ENCODE data around the gene DNAJC16. TPM values are rescaled to one million over a fixed set of nuclear protein-coding genes. Genes with fewer than 3 reads are reported as not detected.

The DNAJC16 gene
- total RNA-seq, 1 experiment from 2014 or later = 19.1 TPM

DNA sequence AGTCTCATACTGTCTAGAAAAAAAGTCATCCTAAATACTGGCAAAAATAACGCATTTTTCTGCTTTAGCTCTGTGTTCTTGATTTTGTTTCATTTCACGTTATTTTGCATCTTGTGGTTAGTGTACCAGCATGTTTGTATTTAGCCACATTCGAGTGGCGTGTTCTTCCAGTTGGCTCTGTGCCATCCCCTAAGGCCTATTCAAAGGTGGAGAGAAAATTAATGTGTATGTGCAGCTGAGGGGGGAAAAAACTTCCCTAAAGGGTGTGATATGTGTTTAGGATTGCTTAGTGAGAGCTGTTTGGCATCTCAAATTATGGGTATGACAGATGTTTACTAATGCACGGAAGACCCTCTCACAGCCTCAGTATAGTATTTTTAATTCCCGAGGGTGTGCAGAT, 12.1 kb downstream of the DNAJC16 start:
- DNase-seq (ENCODE audit: low read depth) = peak; percentile 1

DNA sequence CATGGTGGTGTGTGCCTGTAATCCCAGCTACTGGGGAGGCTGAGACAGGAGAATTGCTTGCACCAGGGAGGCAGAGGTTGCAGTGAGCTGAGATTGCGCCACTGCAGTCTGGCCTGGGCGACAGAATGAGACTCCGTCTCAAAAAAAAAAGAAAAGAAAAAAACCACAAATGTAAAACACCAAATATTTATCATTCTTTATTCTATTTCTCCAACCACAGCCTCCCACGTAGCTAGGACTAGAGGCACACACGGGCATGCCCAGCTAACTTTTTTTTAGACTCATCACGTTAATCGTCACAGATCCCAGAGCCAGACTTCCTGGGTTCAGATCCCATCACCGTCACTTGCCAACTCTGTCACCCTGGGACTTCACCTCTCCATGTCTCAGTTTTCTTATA, 13.5 kb downstream of the DNAJC16 start:
- DNase-seq (ENCODE audit: low read depth) = no peak

DNA sequence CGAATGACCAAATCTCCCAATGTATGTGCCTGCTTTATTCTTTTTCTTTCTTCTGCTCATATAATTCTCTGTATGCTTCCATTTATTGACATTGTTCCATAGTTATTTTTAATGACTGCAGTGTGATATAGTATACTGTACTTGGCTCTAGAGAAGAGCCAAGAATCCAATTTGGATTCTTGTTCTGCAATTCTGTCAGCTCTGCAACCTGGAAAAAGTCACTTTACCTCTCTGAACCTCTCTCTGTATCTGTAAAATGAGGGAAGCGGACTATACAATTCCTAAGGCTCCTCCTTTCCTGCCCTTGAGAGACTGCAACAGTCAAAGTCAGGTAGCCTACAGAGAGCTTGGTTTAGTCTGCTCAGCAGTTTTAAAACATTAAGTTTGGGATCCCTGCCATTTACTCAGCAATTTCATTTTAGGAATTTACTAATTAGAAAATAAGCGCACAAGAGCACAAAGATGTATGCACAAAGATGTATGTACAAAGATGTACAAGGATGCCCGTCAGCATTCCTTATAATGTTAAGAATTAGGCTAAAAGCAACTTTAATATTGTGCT, 14.7 kb downstream of the DNAJC16 start:
- DNase-seq (ENCODE audit: low read depth) = no peak

DNA sequence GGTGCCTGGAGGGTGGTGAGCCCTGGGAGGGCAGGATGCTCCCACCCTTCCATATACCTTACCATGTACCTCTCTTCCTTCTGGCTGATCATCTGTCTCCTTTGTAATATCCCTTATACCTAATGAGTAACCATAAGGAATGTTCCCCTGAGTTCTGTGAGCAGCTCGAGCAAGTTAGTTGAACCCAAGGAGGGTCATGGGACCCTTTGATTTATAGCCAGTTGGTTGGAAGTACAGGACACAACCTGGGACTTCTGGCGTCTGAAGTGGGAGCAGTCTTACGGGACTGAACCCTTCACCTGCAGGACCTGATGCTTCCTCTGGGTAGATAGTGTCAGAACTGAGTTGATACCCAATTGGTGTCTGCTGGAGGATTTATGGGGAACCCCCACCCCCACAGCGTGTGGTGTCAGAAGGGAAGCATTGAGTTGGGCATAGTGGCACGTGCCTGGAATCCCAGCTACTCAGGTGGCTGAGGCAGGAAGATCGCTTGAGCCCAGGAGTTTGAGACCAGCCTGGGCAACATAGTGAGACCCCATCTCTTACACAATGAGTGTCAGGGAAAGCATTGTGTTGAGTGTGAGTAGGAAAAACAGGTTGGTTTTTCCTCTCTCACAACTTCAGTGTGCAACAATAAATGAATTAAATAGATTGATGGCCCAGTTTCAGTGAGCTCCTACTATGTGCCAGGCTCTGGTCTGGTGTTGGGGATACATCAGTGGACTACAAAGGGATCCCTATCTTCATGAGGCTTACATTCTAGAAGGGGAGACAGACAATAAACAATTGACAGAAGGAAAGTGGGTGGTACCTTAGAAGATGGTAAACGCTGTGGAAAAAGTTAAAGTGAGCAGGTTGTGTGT, 16.0 kb downstream of the DNAJC16 start:
- DNase-seq (ENCODE audit: low read depth) = no peak

DNA sequence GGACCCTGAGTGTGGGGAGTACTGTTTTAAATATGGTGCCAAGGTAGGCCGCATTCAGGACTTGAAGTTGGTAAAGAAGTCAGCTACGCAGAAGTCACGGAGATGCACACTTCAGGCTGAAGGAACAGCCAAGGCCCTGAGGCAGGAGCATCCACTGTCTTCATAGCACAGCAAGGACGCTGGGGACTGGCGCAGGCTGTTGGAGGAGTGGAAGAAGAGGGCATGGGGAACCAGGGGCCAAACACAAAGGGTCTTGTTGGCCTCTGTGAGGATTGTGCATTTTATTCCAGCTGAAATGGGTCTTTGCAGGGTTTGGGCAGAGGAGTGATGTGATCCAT, 16.6 kb downstream of the DNAJC16 start:
- DNase-seq (ENCODE audit: low read depth) = no peak

DNA sequence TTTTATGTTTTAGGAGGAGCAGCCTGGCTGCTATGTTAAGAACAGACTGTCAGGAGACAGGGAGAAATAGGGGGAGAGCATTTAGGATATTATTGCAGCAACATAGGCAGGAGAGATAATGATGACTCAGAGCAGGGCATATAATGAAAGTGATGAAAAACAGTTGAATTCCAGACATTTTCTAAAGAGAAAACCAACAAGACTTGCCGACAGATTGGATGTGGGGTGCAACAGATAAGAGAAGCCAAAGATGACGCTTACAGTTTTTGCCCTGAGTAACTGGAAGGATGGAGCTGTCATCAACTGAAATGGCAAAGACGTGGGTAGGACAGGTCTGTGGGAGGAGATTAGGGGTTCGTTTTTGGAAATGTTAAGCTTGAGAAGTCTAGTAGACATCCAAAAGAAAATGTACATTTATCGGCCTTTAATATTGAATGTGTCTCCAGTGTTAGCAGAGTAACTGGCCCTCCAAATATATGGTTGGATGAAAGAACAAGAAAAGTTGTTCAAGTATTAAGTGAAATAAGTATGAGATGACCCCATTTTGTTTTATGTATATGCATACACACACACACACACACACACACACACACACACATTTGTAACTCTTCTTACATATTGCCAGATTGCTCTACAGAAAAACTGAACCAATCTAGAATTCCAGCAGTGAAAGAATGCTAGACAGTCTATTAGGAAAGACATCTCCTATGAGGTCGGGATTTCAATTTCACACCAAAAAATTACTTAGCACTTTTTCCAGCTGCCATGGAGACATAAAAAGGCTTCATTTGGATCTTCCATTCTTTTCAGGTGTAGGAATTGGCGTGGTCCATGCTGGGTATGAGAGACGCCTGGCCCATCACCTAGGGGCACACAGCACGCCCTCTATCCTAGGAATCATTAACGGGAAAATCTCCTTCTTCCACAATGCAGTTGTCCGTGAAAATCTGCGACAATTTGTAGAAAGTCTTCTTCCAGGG, 17.2 kb downstream of the DNAJC16 start:
- peak; percentile 0 for DNase-seq (ENCODE audit: low read depth)

DNA sequence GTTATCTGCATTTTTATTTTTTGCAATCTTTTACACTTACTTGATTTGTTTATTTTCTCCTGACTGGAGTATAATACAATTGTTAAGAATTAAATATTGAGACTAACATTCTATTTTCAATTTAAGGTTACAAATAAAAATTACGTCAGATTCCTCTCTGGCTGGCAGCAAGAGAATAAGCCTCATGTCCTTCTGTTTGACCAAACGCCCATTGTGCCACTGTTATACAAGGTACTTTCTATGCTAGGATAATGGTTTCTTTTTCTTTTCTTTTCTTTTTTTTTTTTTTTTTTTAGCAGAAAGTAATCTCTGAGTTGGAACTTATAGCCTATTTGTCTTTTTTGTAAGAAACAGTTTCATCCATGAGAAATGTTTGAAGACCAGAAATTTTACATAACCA, 20.0 kb downstream of the DNAJC16 start:
- no peak for DNase-seq (ENCODE audit: low read depth)

DNA sequence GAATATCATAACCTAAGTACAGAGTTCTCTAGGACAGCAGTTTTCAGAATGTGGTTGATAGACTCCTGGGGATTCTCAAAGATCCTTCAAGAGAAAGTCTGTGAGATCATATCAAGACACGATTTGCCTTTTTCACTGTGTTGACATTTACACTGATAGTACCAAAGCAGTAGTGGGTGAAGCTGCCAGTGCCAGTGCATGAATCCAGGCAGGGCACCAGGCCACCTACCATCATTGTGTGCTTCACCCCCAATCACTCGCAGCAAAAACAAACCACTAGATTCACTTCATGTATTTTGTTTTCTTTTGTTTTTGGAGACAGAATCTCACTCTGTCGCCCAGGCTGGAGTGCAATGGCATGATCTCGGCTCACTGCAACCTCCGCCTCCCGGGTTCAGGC, 23.9 kb downstream of the DNAJC16 start:
- DNase-seq (ENCODE audit: low read depth) = no peak

DNA sequence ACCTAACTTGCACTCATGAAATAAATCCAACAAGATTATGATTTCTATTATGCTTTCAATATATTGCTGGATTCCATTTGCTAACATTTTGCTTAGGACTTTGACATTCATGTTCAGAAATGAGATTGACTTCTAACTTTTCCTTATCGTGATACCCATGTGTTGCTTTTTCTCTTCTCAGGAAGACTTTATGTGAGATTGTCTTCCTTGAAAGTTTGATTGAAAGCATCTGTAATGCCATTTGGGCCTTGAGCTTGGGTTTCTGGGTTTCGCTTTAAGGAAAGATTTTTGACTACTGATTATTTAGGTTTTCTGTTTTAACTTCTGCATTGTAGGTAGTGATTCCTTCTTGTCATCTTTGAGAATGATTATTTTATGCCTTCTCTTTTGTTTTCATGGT, 30.4 kb downstream of the DNAJC16 start:
- DNase-seq (ENCODE audit: low read depth) = no peak

DNA sequence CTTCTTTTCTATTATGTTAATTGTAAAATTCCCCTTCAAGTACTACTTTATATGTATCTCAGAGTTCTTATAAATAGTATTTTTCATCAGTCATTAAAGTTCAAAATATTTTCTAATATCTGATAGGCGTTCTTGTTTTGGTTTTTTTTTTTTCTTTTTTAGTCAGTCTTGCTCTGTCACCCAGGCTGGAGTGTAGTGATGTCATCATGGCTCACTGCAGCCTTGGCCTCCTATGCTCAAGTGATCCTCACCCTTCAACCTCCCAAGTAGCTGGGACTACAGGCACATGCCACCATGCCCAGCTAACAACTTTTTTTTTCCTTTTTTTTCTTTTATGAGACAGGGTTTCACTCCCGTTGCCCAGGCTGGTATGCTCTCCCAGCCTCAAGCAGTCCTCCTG, 30.9 kb downstream of the DNAJC16 start:
- DNase-seq (ENCODE audit: low read depth) = no peak

DNA sequence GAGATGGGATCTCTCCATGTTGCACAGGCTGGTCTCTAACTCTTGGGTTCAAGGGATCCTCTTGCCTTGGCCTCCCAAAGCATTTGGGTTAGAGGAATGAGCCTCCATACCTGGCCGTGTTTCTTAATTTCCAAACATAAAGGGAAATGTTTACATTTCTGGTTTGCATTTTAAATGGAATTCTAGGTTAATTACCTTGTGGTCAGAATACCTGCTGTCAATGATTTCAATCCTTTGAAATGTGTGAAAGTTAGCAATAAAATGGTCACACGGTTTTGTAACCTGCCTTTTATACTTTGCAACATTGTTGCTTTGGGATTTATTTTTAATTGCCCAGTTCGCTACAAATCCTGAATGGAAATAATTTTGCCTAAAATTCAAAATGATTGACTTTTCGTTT, 31.9 kb downstream of the DNAJC16 start:
- no peak for DNase-seq (ENCODE audit: low read depth)

DNA sequence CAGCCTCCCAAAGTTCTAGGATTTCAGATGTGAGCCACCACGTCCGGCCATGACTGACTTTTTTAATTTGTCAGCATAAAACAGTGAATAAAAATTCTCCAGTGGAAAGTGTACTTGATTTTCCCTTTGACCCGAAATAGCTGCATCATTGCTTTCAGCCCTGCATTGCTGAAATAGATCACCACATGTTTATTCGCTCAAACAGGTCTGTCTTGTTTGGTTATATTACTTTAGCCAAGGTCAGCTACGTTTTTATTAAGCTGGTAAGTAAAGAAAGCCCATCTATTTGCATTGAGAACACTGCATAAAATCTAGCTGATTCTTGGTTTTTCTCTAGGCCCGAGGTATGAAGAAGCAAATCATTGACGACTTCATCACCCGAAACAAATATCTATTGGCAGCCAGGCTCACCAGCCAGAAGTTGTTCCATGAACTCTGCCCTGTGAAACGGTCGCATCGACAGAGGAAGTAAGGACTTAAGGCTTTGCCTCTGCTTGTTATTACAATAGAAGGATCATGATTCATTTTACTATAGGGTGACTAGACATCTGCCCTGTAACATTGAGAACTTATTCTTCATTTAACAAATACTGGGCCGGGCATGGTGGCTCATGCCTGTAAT, 32.7 kb downstream of the DNAJC16 start:
- no peak for DNase-seq (ENCODE audit: low read depth)

DNA sequence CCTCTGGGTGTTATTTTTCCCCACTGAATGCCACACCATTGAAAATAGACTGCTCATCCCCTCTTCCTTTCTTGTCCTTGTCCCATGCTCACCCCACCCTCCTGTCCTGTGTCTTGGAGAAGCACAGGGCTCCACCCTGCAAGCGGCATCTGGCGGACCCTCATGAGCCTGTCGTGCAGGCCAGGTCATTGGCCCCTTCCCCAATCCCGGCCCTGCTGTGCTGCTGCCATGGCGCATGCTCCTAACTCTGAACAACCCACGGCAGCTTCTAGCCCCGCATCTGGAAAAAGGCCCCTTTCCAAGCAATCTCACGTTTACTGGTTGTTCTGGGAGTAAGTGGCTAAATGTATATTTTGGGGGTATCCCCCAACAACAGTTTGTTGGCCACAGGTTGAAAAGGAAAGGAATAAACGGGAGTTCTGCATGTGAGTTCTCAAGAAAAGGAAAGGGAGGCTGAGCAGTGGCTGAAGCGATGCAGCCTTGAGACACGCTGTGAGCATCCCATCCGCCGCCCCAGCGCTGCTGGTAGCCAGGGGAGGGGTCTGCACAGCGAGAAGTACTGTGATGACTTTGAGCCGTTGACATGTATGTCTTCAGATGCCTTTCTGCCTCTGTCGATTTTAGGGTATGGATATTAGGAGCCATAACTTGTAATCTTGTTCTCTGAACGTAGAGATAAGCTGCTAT, 41.9 kb downstream of the DNAJC16 start:
- no peak for DNase-seq (ENCODE audit: low read depth)

DNA sequence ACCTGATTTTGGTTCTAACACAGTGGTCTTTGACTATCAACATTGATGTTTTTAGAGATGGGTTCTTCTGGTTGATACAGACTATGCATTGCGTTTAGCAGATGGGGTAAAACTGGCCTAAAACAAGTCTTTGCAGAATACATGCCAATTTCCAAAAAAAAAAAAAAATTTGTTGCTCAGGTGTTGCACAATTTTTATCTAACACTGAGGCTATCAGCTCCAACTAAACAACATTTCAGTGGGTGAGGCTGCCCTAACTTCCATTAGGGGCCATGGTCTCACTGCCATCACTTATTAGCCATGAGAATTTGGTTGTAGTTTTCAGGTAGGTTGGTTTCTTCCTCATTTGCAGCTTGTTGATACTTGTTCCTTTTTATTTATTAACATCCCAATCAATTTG, 44.2 kb downstream of the DNAJC16 start:
- no peak for DNase-seq (ENCODE audit: low read depth)

DNA sequence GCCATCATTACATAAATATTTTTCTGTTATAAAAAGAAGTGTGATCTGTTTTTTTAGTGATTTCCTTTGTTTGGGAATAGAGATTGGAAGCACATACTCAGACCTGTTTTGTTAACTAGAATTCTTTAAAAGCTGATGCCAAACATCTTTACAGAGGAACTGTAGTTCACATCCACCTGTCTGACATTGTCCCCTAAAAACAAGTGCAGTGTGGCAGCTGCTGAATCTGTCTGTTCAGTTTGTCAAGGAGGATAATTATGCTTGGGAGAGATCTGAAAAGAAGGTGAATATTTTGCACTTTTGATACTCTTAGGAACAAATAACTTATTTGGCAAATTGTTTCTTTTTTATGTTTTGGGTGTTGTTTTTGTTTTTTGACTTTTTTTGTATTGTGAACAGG, 44.6 kb downstream of the DNAJC16 start:
- DNase-seq (ENCODE audit: low read depth) = no peak

DNA sequence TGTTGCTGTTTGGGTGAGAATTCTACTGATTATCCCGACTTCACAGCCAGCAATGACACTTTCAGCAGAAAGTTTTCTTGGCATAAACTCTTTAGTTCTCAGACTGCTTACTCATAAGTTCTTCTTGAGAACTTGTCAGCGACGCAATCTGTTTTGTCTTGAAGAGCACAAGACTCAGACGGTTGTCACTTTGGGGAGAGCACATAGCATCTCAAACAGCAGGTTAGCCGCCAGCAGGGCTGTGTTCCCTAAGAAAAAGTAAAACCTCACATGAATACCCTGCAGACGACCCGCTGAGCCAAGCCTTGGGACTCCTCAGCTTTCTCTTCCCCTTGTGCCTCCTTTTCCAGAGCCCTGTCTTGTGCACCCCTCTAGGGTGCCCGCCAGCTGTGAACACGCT, 46.8 kb downstream of the DNAJC16 start:
- DNase-seq (ENCODE audit: low read depth) = no peak

DNA sequence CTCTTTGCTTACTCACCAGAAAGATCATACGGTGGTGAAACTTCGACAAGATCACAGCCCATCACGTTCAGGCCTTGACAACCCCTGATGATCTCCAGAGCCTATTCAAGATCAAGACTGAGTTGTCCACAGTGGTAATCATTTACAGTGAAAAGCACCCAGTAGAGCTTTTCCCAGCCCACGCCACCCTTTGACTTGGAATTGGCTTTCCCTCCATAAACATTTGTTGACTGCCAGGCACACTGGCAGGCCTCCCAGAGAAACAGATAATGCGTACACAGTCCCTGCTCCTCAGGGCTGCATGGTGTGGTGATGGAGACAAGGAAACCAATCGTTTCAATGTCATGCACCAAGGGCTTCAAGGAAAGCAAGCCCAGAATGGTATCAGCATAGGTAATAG, 48.1 kb downstream of the DNAJC16 start:
- no peak for DNase-seq (ENCODE audit: low read depth)

DNA sequence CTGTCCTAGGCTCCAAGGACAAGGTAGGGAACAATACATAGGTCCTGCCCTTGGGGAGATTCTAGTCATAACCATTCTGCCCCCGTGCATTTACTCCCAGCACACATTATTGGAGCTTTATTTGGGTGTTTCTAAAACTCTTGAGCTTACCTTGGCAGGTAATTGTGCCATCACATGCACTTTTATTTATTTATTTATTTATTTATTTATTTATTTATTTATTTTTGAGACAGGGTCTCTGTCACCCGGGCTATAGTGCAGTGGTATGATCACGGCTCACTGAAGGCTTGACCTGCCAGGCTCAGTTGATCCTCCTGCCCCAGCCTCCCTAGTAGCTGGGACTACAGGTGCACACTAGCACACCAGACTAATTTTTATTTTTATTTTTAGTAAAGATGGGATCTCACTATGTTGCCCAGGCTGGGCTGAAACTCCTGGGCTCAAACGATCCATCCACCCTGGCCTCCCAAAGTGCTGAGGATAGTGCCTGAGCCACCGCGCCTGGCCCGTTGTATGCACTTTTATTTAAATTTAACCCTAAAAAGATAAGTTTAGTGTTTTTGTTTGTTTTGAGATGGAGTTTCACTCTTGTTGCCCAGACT, 49.0 kb downstream of the DNAJC16 start:
- DNase-seq (ENCODE audit: low read depth) = no peak

DNA sequence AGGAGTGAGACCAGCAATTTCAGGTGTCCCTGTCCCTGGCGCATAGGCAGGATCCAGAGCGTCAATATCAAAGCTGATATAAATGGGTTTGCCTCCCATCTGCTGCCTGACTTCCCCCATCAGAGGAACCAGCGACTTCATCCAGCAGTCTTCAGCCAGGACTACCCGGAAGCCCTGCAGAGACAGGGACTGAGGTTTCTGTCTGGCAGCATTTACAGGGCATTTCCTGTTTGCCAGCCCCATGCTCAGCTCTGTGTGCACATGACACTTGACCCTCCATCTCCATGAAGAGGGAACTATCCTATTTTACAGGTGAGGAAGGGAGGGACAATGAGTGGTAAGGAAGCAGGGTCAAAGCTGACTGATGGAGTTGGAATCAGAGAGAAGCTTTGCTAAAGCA, 51.0 kb downstream of the DNAJC16 start:
- no peak for DNase-seq (ENCODE audit: low read depth)

DNA sequence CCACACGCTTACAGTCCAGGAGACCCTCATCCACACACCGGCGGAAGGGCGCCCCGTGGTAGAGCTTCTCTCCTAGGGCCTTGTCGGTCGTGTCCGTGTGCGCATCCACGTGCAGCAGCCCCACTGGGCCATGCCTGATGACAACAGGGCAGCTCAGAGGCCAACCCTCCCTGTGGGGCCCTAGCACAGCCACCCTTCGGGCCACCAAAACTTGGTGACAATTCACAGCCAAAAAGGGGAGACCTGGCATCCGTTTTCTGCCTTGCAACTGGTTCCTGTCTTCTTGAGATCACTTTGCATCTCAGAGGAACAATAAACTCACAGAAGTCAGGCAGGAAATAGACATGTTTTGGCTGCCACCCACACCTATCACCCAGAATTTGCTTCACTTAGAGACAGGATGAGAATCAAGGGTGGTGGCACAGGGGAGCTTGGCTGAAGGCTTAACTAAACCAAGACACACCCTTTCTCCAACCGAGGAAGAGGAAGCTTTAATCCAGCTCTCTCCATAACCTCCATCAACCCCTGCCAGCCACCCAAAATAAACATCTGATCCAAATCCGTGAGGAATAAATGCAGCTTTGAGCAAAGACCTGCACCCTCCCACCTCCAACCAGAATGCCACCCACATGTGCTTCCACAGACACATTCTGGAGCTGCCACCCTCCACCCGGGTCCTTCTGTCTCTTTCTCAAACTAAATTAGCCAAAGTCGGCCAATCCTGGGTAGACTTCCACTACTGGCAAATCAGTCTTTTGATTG, 52.5 kb downstream of the DNAJC16 start:
- DNase-seq (ENCODE audit: low read depth) = no peak
